Left ventricle myocardium inferior (tissue), 1 donor: ENCODE measurements around the gene IPCEF1. TPM values are rescaled to one million over a fixed set of nuclear protein-coding genes. Genes with fewer than 3 reads are reported as not detected.

Experiments used
- DNase-seq: peaks from one replicate; pipeline ENCODE4 v3.0.0-alpha.2; 2020
- H3K27ac ChIP-seq: fragments of 200-600 bp; replicated peaks from 2 replicates; pipeline ENCODE4 v1.8.0; 2021
- H3K27me3 ChIP-seq: fragments of 200-600 bp; 2 replicates; pipeline ENCODE4 v1.8.0; 2021; ENCODE audit warnings: low read depth
- H3K36me3 ChIP-seq: fragments of 200-600 bp; 2 replicates; pipeline ENCODE4 v1.8.0; 2021
- H3K4me1 ChIP-seq: fragments of 200-600 bp; 2 replicates; pipeline ENCODE4 v1.8.0; 2021
- H3K4me3 ChIP-seq: fragments of 200-600 bp; 2 replicates; pipeline ENCODE4 v1.8.0; 2021; ENCODE audit warnings: mild to moderate bottlenecking, moderate library complexity
- H3K9me3 ChIP-seq: fragments of 200-600 bp; replicated peaks from 2 replicates; pipeline ENCODE4 v1.8.0; 2021
- intact Hi-C: fragments of 100-400 bp; cut with micrococcal nuclease; formaldehyde crosslinking; loops from one replicate; pipeline ENCODE4 v1.11.0; 2022
- total RNA-seq: library from RNA; stranded (reverse); fragmentation: NEBNext Ultra II Directional; extraction: Animal tissue kit (Norgen Biotek cat#: 25700); gene quantifications from one replicate; pipeline ENCODE4 v1.2.1, GENCODE V29; 2021
- TF ChIP-seq, protein P1 (sequence below): fragments of 200-600 bp; IDR thresholded peaks from 2 replicates; pipeline ENCODE4 v1.8.0; 2021; ENCODE audit warnings: antibody characterized with exemption, mild to moderate bottlenecking, borderline replicate concordance
- donor health status: DM: no; HTN: yes; CAD: no; lungs with severe emphysema.

IPCEF1 gene
- total RNA-seq, 1 donor from 2014 or later: 1.7 TPM

DNA sequence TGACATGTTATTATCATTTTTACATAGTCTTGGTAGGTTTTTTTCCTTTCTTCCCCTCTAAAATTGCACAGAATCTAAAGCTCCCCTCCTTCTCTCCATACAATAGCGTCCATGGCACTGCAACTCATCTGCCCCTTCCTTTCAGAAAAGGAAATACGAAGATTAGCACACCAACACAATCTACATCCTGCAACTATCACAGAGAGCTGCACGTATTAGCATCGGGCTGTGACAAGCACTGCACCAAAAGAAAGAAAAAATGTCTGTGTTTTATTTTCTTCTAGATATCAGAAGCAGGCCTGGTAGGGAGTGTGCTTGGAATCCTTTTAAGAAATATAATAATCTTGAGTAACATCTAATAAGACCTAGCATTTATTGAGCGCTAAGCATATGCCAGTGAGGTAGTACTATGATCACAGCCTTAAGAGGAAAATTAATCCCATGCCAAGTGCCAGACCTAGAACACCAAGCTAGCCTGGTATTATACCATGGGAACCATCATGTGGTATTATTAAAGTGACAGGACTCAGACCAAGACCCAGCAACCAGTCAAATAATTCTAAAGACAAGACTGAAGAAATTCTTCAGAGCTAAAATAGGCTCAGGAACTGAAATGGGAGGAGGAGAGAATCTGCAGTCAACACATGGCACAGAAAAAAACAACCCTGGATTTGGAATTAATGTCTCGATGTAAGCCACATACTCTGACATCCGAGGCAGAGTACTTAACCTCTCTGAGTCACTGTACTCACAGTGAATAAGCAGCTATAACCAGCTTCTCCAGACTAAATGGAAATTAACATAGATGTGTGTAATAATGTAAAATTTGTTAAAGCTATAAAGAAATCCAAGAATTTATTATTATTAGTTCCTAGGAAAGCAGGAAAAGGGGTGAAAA, 124.3 kb downstream of the IPCEF1 start:
- DNase-seq: no peak
- Histone ChIP-seq H3K27ac (no peak overlapping the region), H3K4me1 (no peaks in the 10 kb centered on the region), H3K9me3 (no peaks in the 10 kb centered on the region), H3K4me3 (no peak overlapping the region), H3K27me3 (no peaks in the 10 kb centered on the region), H3K36me3 (no peaks in the 10 kb centered on the region)
- TF ChIP-seq, protein P1, sequence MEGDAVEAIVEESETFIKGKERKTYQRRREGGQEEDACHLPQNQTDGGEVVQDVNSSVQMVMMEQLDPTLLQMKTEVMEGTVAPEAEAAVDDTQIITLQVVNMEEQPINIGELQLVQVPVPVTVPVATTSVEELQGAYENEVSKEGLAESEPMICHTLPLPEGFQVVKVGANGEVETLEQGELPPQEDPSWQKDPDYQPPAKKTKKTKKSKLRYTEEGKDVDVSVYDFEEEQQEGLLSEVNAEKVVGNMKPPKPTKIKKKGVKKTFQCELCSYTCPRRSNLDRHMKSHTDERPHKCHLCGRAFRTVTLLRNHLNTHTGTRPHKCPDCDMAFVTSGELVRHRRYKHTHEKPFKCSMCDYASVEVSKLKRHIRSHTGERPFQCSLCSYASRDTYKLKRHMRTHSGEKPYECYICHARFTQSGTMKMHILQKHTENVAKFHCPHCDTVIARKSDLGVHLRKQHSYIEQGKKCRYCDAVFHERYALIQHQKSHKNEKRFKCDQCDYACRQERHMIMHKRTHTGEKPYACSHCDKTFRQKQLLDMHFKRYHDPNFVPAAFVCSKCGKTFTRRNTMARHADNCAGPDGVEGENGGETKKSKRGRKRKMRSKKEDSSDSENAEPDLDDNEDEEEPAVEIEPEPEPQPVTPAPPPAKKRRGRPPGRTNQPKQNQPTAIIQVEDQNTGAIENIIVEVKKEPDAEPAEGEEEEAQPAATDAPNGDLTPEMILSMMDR: no peak
- intact Hi-C loops: no loop called here

DNA sequence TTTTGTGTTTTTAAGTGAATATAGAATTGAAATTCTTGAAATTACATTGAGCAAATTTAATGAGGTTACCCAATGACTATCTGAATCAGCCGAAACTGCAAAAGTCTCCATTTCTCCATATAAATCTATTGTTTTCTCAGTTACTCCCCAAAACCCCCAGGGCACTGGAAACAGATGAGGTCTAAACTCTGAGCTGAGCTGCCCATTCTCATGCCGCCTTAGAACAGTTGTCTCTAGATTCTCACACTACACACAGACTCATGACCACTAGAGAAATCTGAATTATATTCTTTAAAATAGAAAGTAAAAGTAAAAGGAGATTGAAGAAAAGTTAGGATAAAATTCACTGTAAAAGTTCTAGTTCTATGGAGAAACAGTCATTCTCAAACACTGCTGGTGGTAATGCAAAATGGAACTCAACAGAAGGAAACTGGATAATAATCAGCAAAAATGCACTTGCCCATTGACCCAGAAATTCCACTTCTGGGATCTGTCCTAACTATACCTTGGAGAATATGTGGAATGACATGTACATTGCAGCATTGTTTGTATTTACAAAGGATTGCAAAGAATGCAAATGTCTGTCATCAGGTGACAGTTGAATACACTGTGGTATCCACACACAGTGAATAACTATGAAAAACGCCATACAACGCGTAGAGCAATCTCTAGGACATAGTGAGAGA, 125.5 kb downstream of the IPCEF1 start:
- intact Hi-C loops: no loop called here
- Histone ChIP-seq H3K4me1 (no peaks in the 10 kb centered on the region), H3K9me3 (no peaks in the 10 kb centered on the region), H3K36me3 (no peaks in the 10 kb centered on the region), H3K27ac (no peak overlapping the region), H3K27me3 (no peaks in the 10 kb centered on the region), H3K4me3 (no peak overlapping the region)
- DNase-seq: no peak
- TF ChIP-seq, protein P1: no peak

DNA sequence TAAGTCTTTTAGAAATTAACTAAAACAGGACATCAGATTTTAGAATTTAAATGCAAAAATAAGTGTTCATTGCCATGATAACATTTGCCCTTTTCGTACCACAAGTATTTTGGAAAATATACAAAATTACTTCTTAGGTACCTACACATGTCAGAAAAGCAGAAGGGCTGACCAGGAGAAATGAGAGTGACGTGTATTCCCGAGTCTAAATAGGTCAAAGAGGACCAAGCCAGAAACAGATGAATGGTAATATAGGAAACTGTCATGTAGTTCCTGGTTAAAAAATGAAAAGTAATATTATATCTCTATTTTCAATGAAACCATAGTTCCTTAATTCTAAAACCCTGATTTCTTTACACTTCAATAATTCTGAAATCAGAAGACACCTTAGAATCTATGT, 126.2 kb downstream of the IPCEF1 start:
- TF ChIP-seq, protein P1: no peak
- H3K36me3 ChIP-seq: no peaks in the 10 kb centered on the region
- DNase-seq: no peak
- no peaks in the 10 kb centered on the region for H3K4me1 ChIP-seq
- H3K27ac ChIP-seq: no peak overlapping the region
- intact Hi-C loops: no loop called here
- no peak overlapping the region for H3K4me3 ChIP-seq
- no peaks in the 10 kb centered on the region for H3K9me3 ChIP-seq
- no peaks in the 10 kb centered on the region for H3K27me3 ChIP-seq

DNA sequence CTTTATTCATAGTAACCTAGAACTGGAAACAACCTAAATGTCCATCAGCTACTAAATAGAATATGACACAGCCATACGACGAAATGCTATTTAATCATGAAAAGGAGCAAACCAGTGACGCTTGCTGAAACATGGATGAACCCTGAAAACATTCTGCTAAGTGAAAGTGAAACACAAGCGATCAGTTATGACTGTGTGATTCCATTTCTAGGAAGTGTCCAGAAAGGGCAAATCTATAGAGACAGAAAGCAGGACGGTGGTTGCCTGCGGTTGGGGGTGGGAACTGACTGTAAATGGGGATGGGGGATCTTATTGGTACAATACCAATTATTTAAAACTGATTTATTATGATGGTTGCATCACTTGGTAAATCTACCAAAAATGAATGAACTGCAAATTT, 126.8 kb downstream of the IPCEF1 start:
- Histone ChIP-seq H3K27me3 (no peaks in the 10 kb centered on the region), H3K36me3 (no peaks in the 10 kb centered on the region), H3K4me3 (no peak overlapping the region), H3K27ac (no peak overlapping the region), H3K4me1 (no peaks in the 10 kb centered on the region), H3K9me3 (no peaks in the 10 kb centered on the region)
- intact Hi-C loops: no loop called here
- TF ChIP-seq, protein P1: no peak
- no peak for DNase-seq

DNA sequence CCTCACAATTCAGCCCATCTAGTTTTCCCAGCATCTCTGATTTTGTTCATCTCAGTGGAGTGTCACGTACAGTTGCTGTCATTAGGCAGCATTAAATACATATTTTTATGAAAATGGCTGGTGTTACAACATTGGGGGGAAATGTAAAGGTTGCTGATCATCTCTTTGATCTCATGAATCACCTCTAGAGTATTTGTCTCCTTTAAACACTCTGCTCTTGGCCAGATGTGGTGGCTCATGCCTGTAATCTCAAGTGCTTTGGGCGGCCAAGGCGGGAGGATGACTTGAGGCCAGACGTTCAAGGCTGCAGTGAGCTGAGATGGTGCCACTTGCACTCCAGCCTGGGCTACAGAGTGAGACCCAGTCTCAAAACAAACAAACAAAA, 128.1 kb downstream of the IPCEF1 start:
- Histone ChIP-seq H3K27ac (no peak overlapping the region), H3K27me3 (no peaks in the 10 kb centered on the region), H3K9me3 (no peaks in the 10 kb centered on the region), H3K4me1 (no peaks in the 10 kb centered on the region), H3K36me3 (no peaks in the 10 kb centered on the region), H3K4me3 (no peak overlapping the region)
- DNase-seq: no peak
- TF ChIP-seq, protein P1: no peak
- intact Hi-C loops: no loop called here
